ENCODE results near the gene CYP26B1.
A peak's percentile ranks its signal among the peaks of the same experiment; 100 is the strongest.

CYP26B1 gene

DNA sequence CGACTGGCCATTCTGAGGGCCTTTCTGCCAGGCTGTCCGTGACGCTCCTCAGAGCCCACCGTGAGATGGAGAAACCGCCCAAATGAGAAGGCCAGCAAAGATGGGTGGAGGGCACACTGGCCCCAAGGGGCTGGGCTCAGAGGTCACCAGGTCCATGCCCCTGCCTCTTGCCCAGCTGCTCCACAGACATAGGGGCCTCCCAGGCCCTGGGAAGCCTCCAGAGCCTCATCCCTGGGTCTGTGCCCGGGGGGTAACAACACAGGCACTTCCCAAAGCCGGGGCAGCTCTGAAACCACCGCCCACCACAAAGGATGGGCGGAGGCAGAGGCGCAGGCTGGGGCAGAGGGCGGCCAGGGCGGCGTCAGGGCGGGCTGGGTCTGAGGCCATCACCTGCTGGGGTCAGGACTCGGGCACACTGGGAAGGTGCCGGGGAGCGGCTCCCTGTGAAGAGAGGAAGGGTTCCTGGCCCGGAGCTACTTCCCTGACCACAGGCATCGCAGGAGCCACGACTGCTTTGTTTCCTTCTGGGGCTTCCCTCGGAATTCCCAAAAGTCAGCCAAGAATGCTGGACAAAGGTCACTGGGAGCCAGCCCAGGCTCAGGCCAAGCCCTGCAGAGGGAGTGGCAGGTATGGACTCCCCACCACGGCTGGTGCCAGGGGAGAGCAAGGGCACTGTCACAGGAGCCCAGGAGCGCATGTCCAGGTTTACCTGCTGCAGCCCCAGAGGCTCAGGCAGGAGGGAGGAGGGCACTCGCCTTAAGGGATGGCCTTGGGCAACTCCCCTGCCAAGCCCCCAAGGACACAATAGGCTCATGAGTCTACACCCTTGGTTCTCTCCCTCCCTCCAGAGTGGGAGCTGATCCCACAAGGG is 9.4 kb downstream of the CYP26B1 start:
- H3K4me3 ChIP-seq (ENCODE audit: low read depth, low read length) = no peak overlapping the region
- DNase-seq (ENCODE audit: low read depth) = no peak
- TF ChIP-seq, protein P1, sequence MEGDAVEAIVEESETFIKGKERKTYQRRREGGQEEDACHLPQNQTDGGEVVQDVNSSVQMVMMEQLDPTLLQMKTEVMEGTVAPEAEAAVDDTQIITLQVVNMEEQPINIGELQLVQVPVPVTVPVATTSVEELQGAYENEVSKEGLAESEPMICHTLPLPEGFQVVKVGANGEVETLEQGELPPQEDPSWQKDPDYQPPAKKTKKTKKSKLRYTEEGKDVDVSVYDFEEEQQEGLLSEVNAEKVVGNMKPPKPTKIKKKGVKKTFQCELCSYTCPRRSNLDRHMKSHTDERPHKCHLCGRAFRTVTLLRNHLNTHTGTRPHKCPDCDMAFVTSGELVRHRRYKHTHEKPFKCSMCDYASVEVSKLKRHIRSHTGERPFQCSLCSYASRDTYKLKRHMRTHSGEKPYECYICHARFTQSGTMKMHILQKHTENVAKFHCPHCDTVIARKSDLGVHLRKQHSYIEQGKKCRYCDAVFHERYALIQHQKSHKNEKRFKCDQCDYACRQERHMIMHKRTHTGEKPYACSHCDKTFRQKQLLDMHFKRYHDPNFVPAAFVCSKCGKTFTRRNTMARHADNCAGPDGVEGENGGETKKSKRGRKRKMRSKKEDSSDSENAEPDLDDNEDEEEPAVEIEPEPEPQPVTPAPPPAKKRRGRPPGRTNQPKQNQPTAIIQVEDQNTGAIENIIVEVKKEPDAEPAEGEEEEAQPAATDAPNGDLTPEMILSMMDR (conservative IDR thresholded peaks at IDR 0.05; ENCODE audit: low read depth, low read length) = no peak

DNA sequence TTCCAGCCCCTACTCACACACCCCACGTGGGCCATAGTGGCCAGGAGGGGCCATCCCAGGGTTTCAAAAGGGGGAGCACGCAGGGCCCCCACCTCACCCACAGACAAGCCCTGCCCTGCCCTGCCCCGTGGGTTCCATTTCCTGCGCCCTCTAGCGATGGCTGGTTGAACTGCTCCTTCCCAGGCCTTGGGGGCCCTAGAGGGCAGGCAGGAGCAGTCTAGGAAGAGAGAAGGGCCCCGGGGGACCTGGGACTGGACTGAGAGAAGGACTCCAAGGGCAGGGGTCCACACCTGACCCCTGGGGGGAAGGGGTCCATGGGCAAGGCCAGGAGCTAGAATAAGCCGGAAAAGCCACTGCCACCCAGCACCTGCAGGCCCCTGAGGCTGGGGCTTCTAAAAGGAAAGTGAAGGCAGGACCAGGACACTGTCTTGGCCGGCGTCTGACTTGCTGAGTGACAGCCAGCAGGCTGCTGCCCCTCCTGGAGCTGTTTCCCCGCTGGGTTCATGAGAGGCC is 10.1 kb downstream of the CYP26B1 start:
- peak; percentile 44 for DNase-seq (ENCODE audit: low read depth)
- H3K4me3 ChIP-seq (ENCODE audit: low read depth, low read length) = no peak overlapping the region
- TF ChIP-seq, protein P1 (conservative IDR thresholded peaks at IDR 0.05; ENCODE audit: low read depth, low read length) = peak; percentile 96

DNA sequence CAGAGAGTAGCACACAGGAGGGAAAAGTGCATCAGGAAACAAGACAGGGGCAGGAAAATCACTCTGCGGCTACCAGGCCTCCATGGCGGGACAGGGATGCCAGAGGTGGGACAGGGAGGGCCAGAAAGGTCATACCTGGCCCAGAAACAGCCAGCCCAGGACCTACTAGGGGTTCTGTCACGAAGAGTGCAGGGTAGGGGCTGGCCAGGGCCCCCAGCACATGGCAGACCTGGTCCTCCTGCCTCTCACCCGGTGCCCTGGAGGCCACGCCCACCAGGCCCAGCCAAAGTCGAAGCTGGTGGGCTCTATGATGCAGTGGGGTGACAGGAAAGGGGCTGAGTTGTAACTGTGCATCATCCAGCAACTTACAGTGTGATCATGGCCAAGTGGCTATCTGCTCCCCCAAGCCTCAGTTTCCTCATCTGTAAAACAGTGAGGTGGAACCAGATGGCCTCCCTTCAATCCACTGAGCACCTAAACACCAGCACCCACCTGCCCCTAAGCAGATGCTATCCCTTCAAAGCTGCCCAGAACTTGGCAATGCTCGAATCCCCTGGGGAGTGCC is 10.6 kb downstream of the CYP26B1 start:
- no peak for DNase-seq (ENCODE audit: low read depth)
- H3K4me3 ChIP-seq (ENCODE audit: low read depth, low read length) = no peak overlapping the region
- TF ChIP-seq, protein P1 (conservative IDR thresholded peaks at IDR 0.05; ENCODE audit: low read depth, low read length) = no peak

DNA sequence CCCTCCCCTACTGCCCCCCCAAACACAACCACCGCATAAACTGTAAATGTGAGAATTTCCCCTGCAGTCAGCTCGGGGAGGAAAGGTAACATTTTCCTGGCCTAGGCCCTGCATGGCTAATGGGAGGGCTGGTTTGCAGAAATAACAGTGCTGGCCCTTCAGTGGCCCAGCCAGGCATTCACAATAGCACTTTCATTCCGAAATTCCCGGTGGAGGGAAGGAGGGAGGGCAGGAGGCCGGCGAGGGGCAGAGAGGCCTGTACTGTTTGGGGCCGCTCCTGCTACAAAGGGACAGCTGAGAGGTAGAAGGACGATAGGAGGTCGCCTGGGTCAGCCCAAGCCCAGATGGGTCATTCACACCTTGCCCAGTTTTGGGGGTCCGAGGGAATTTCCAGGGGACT is 11.3 kb downstream of the CYP26B1 start:
- TF ChIP-seq, protein P1 (conservative IDR thresholded peaks at IDR 0.05; ENCODE audit: low read depth, low read length) = no peak
- no peak for DNase-seq (ENCODE audit: low read depth)
- no peak overlapping the region for H3K4me3 ChIP-seq (ENCODE audit: low read depth, low read length)

DNA sequence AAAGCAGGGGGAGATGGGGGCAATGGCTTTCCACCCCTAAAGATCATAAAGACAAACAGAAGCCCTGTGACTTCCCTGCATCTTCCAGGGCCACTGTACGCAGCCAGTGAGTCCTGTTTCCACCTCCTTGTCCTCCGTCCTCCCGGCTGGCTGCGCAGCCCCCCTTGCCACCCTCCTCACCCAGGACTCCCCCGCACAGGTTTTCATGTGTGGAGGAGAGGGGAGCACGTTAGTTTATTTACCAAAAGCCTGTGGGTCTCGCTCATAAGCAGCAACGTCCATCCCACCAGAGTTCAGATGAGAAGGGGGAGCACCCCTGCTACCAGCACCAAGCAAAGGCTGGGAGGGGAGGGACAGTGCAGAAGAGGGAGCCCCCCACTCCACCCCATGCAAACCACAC is 11.7 kb downstream of the CYP26B1 start:
- DNase-seq (ENCODE audit: low read depth) = no peak
- no peak overlapping the region for H3K4me3 ChIP-seq (ENCODE audit: low read depth, low read length)
- TF ChIP-seq, protein P1 (conservative IDR thresholded peaks at IDR 0.05; ENCODE audit: low read depth, low read length) = no peak

DNA sequence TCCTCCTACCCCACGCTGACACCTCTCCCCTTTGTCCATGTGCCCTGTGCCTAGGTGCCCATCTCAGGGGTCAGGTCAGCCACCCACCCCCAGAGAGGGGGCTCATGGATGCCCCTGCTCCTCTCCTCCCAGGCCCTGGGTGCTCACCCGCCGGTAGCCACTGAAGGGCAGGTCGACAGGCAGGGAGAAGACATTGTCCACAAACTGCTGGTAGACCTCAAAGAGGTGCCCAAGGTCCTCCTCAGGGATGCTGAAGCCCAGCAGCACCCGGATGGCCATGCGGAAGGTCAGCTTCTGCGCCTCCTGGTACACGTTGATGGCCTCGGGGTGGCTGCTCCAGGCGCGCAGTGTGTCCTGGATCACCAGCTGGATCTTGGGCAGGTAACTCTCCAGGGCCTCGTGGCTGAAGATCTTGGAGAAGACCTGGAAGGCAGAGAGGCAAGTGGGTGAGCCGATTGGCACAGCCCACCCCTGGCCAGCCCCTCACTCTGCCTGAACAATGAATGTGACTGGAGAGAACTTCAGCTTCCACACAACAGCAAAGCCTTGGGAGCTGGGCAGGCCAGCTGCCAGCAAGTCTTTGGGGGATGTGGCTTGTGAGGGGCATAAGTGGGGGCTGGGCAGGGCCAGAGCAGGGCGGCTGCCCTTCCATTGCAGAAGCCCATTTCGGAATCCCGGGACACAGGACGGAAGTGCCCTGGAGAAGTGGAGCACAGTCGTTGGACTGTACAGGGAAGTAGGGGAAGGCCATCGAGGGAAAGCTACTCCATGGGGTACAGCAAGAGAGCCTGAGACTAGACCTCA is 12.5 kb downstream of the CYP26B1 start:
- H3K4me3 ChIP-seq (ENCODE audit: low read depth, low read length) = no peak overlapping the region
- TF ChIP-seq, protein P1 (conservative IDR thresholded peaks at IDR 0.05; ENCODE audit: low read depth, low read length) = no peak
- no peak for DNase-seq (ENCODE audit: low read depth)

Data from choroid plexus epithelial cell (primary cell).